ENCODE results near the gene HCN2. TPM values are rescaled to one million over a fixed set of nuclear protein-coding genes. Genes with fewer than 3 reads are reported as not detected.

Gene HCN2
- 2.1 and 3.2 TPM in 2 replicates for total RNA-seq (2014; rRNA removed; shearing (Covaris generic); ENCODE audit: low replicate concordance)

- no peak for DNase-seq (ENCODE audit: low read depth)
- in situ Hi-C loops (cut with HindIII; ENCODE audit: low pct_unique_long_range_greater_than_20kb, low sequenced_read_pairs): no loop called here
Observed at GRCh38 chr19:589693-590395, at the start of gene HCN2. HCN2 (plus strand) TSS chr19:589881; CDS start chr19:589946, 65 bp downstream.

DNA sequence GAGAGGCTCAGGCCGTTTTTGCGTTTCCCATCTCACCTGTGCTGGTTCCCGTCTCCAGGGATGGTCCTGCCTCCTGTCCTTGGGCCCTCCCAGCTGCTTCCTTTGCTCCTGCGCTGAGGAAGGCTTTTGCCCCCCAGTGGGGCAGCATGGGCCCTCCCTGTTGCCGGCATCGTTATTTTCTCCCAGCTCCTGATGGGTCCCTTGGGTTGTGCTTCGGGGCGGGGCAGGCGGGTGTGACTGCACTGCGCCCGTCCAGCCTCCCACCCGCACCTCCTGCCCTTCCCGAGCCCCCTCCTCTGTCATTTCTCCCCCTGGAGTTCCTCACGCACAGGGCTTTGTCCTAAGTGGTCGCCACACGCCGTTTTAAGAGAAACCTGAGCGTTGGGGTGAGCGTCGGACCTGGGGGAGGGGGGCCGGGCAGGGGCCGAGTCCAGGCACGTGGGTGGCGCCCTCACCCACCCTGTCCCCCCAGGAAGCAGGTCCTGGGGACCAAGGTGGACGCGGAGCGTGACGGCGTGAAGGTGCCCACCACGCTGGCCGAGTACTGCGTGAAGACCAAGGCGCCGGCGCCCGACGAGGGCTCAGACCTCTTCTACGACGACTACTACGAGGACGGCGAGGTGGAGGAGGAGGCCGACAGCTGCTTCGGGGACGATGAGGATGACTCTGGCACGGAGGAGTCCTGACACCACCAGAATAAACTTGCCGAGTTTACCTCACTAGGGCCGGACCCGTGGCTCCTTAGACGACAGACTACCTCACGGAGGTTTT lies 48.6 kb upstream of the HCN2 start:
- no peak for DNase-seq (ENCODE audit: low read depth)
- in situ Hi-C loops (cut with HindIII; ENCODE audit: low pct_unique_long_range_greater_than_20kb, low sequenced_read_pairs): no loop called here

DNA sequence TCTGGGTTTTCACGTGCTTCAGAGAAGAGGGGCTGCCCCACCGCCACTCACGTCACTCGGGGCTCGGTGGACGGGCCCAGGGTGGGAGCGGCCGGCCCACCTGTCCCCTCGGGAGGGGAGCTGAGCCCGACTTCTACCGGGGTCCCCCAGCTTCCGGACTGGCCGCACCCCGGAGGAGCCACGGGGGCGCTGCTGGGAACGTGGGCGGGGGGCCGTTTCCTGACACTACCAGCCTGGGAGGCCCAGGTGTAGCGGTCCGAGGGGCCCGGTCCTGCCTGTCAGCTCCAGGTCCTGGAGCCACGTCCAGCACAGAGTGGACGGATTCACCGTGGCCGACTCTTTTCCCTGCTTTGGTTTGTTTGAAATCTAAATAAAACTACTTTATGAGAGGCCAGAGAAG lies 48.0 kb upstream of the HCN2 start:
- DNase-seq (ENCODE audit: low read depth): no peak
- in situ Hi-C loops (cut with HindIII; ENCODE audit: low pct_unique_long_range_greater_than_20kb, low sequenced_read_pairs): no loop called here

GRCh38 chr19:542173-542866 lies 47.4 kb upstream of the HCN2 start:
- in situ Hi-C loops (cut with HindIII; ENCODE audit: low pct_unique_long_range_greater_than_20kb, low sequenced_read_pairs): no loop called here
- no peak for DNase-seq (ENCODE audit: low read depth)

DNA sequence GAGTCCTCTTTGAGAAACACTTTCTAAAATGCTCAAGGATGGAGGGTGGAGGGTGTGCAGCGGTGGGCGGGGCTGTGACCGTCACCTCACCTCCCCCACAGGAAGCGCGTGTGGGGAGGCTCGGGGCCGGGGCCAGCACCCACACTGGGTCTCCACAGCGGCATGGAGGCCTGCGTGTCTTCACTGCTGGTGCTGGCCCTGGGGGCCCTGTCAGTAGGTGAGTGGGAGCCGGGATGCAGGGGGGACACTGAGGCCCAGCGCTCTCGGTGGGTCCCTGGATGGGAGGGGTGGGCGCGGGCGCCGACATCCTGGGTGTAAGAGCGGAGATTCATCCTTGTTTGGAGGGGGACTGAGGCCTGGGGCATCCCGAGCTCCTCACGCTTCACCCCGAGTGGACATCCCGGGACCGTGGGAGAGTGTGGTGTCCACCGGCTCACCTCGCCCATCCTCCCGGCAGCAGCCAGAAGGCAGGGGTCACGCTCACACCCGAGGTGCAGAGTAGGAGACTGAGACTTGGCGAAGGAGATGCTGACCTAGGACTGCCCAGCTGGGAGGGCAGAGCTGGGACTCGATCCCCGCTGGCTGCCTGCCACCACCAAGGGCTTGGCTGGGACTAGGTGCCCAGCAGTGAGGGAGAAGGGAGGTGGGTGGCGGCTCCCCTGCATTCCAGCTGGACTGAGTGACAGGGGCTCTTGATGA lies 45.6 kb upstream of the HCN2 start, which contains the start of gene GZMM:
GZMM (plus strand) TSS at position 144 of the 699 bp plus-strand sequence; CDS start at position 163, 19 bp downstream.
- DNase-seq (ENCODE audit: low read depth): no peak
- in situ Hi-C loops (cut with HindIII; ENCODE audit: low pct_unique_long_range_greater_than_20kb, low sequenced_read_pairs): no loop called here

GRCh38 chr19:547117-547516 lies 42.6 kb upstream of the HCN2 start:
- in situ Hi-C loops (cut with HindIII; ENCODE audit: low pct_unique_long_range_greater_than_20kb, low sequenced_read_pairs): no loop called here
- DNase-seq (ENCODE audit: low read depth): no peak

DNA sequence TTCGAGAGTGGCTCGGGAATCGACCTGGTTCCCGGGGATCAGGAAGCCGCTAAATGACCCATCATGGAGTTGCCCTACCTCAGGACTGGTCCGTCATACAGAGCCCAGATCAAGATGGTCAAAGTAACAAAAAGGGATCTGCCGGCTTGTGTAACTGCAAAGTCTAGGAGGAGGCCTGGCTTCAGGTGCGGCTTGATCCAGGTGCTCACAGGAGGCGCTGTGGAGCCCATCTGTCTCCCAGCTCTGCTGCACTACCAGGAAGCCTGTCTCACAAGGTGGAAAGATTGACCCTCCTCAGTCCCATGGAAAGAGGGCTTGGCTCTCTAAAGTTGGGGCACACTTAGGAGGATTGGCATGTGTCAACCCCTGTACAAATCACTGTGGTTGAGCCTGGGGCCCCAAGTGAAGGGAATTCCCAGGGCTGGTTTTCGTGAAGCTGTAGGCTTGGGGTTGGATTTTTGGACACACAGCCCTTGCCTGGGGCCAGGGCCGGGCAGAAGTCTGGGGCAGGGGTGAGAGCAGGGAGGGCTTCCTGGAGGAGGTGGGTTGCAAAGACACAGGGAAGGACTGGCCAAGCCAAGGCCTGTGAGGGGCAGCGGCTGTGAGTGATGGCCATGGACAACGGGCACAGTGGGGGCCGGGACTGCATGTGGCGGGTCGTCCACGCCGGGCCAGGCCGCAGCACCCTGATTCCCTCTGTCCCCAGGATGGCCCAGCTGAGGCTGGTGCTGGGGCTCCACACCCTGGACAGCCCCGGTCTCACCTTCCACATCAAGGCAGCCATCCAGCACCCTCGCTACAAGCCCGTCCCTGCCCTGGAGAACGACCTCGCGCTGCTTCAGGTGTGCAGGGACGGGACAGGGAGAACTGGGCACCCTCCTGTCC lies 41.6 kb upstream of the HCN2 start:
- in situ Hi-C loops (cut with HindIII; ENCODE audit: low pct_unique_long_range_greater_than_20kb, low sequenced_read_pairs): no loop called here
- no peak for DNase-seq (ENCODE audit: low read depth)

DNA sequence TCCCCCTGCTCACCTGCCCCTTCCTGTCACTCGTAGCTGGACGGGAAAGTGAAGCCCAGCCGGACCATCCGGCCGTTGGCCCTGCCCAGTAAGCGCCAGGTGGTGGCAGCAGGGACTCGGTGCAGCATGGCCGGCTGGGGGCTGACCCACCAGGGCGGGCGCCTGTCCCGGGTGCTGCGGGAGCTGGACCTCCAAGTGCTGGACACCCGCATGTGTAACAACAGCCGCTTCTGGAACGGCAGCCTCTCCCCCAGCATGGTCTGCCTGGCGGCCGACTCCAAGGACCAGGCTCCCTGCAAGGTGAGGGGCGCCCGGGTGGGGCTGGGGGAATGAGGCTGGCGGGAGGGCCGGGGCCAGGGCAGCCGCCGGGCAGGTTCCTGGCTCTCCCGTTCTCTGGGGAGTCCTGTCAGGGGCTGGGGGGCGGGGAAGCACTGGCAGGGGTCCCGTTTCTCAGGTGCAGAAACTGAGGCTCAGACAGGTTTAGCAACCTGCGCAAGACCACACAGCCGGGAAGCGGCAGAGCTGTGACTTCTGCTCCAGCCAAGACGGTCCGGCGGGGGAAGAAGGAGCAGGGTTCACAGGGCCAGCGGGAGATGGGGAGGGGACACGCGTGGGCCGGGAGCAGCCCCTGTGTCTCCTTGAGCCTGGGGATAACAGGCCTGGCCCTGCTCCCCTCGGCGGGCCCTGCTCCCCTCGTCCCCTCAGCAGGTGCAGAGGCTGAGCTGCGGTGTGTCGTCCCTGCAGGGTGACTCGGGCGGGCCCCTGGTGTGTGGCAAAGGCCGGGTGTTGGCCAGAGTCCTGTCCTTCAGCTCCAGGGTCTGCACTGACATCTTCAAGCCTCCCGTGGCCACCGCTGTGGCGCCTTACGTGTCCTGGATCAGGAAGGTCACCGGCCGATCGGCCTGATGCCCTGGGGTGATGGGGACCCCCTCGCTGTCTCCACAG lies 40.5 kb upstream of the HCN2 start:
- in situ Hi-C loops (cut with HindIII; ENCODE audit: low pct_unique_long_range_greater_than_20kb, low sequenced_read_pairs): no loop called here
- no peak for DNase-seq (ENCODE audit: low read depth)

GRCh38 chr19:554817-555216 lies 34.9 kb upstream of the HCN2 start:
- in situ Hi-C loops (cut with HindIII; ENCODE audit: low pct_unique_long_range_greater_than_20kb, low sequenced_read_pairs): no loop called here
- DNase-seq (ENCODE audit: low read depth): no peak

DNA sequence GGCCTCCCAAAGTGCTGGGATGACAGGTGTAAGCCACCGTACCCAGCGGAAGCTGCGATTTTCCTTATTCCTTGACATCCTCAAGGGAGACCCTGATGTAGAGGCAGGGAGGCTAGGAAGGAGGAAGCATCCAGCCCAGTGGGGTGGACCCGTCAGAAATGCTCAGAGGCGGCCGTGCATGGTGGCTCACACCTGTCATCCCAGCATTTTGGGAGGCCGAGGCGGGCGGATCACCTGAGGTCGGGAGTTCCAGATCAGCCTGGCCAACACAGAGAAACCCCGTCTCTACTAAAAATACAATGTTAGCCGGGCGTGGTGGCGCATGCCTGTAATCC lies 34.2 kb upstream of the HCN2 start:
- no peak for DNase-seq (ENCODE audit: low read depth)
- in situ Hi-C loops (cut with HindIII; ENCODE audit: low pct_unique_long_range_greater_than_20kb, low sequenced_read_pairs): no loop called here

DNA sequence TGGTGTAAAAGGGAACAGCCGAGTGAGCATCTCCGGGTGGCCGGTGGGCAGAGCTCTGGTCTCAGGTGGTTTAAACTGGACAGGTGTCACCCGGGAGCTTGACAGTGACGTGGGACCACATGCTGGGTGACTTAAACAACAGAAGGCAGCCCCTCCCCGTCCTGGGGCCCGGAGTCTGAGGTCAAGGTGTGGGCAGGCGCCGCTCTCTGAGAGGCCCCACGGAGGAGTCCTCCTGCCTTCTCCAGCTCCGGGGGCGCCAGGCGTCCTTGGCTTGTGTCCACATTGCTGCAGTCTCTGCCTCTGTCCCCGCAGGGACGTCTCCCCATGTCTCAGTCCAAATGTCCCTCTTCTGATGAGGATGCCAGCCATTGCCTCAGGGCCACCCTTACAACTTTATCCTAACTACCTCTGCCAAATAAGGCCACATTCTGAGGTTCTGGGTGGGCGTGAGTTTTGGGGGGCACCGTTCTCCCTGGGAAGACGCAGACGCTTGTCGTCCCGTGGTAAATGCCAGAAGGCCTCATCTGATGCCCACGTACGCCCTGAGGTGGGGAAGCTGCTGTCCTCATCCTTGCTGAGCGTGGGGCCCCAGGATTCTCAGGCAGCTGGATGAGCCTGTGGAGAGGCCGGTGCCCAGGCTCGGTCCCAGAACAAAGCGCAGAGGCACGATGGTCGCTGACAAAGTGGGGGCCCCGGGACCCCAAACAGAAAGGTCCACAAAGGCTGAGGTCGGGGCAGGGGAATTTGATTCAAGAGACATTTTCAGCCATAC lies 32.9 kb upstream of the HCN2 start:
- in situ Hi-C loops (cut with HindIII; ENCODE audit: low pct_unique_long_range_greater_than_20kb, low sequenced_read_pairs): no loop called here
- DNase-seq (ENCODE audit: low read depth): no peak

GRCh38 chr19:558770-559439 lies 30.8 kb upstream of the HCN2 start:
- in situ Hi-C loops (cut with HindIII; ENCODE audit: low pct_unique_long_range_greater_than_20kb, low sequenced_read_pairs): no loop called here
- no peak for DNase-seq (ENCODE audit: low read depth)

- no peak for DNase-seq (ENCODE audit: low read depth)
- in situ Hi-C loops (cut with HindIII; ENCODE audit: low pct_unique_long_range_greater_than_20kb, low sequenced_read_pairs): no loop called here
Observed at GRCh38 chr19:560121-560520, 29.6 kb upstream of the HCN2 start.

- in situ Hi-C loops (cut with HindIII; ENCODE audit: low pct_unique_long_range_greater_than_20kb, low sequenced_read_pairs): no loop called here
- DNase-seq (ENCODE audit: low read depth): no peak
Observed at GRCh38 chr19:566403-566802, 23.3 kb upstream of the HCN2 start.

DNA sequence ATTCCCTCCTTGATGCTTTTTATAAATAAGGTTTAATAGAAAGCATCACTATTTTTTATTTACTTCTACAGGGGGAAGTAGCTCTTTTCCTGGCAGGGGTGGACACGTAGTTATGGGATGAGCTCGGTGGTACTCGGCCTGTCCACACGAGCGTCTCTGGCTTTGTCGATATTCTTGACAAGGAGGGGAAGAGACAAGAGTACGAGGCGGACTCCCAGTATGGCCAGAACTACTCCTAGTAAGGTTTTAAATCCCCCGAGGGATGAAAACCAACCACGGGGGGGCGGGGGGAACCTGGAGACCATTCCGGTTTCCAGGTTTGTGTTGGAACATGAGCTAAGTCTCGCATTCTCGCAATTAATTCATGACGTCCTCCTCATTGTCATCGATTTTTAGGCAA lies 22.8 kb upstream of the HCN2 start:
- DNase-seq (ENCODE audit: low read depth): no peak
- in situ Hi-C loops (cut with HindIII; ENCODE audit: low pct_unique_long_range_greater_than_20kb, low sequenced_read_pairs): no loop called here
